Gastroesophageal sphincter (tissue), 3 donors: ENCODE measurements around the gene PHKG2.

Experiments used
- CTCF ChIP-seq, 4 experiments: fragments of 200-600 bp in 2 of 4; fragments of 450-650 bp in 2 of 4; sonication (generic) in 1 of 4; IDR thresholded peaks; one replicate each; pipeline ENCODE4 v1.5.1; 2017 to 2019; ENCODE audit warnings: antibody characterized with exemption in 4 of 4, mild to moderate bottlenecking in 2 of 4, moderate library complexity in 2 of 4
- POLR2AphosphoS5 ChIP-seq: sonication (generic); formaldehyde crosslinking; IDR thresholded peaks from one replicate; pipeline ENCODE4 v1.6.1; 2017; ENCODE audit warnings: antibody characterized with exemption

GRCh38 chr16:30755955-30756780 lies 7.9 kb downstream of the PHKG2 start:
- TF ChIP-seq CTCF (IDR thresholded peaks at IDR 0.05), result no peak
- no peak for TF ChIP-seq POLR2AphosphoS5
